ENCODE results near the gene XRN1.
"Not testable (repeated sequence)": the region's sequence is repeated elsewhere in the genome, so short reads cannot be mapped to it uniquely, and the experiment has no call there.

Gene XRN1

GRCh38 chr3:142319094-142319493, 128.7 kb downstream of the XRN1 start:
- Histone ChIP-seq H3K27me3 (ENCODE audit: low read length) (no peaks in the 10 kb centered on the region), H2AFZ (ENCODE audit: low read depth, low read length, severe bottlenecking) (no peak overlapping the region), H4K20me1 (ENCODE audit: low read depth, low read length) (no peaks in the 10 kb centered on the region), H3F3A (ENCODE audit: insufficient read depth) (no peaks in the 10 kb centered on the region), H3K36me3 (ENCODE audit: low read length) (0 out of 2 replicates have a peak, but pooled peaks cover 2% of the 10 kb centered on the region), H3K79me2 (ENCODE audit: insufficient read depth, low read length) (no peaks in the 10 kb centered on the region), H3K4me2 (ENCODE audit: low read depth, low read length, poor library complexity, severe bottlenecking) (no peak overlapping the region), H3K27ac (ENCODE audit: low read depth, low read length) (no peak overlapping the region), H3K9ac (ENCODE audit: low read length) (no peak overlapping the region), H3K9me2 (replicated peaks; ENCODE audit: insufficient read depth, low read length) (no peaks in the 10 kb centered on the region), H3K4me3 (ENCODE audit: insufficient read depth, low read length, poor library complexity, severe bottlenecking) (no peak overlapping the region), H3K9me3 (ENCODE audit: insufficient read depth, low read length) (no peaks in the 10 kb centered on the region)
- TF ChIP-seq CTCF (IDR thresholded peaks at IDR 0.05; ENCODE audit: insufficient read depth, low read length, poor library complexity, severe bottlenecking) (no peak), EZH2phosphoT487 (conservative IDR thresholded peaks at IDR 0.05; ENCODE audit: low read length) (no peak)

- Histone ChIP-seq H3K9me3 (ENCODE audit: insufficient read depth, low read length) (no peaks in the 10 kb centered on the region), H3K79me2 (ENCODE audit: insufficient read depth, low read length) (no peaks in the 10 kb centered on the region), H3K4me2 (ENCODE audit: low read depth, low read length, poor library complexity, severe bottlenecking) (no peak overlapping the region), H4K20me1 (ENCODE audit: low read depth, low read length) (no peaks in the 10 kb centered on the region), H3K4me3 (ENCODE audit: insufficient read depth, low read length, poor library complexity, severe bottlenecking) (no peak overlapping the region), H3K27ac (ENCODE audit: low read depth, low read length) (no peak overlapping the region), H3F3A (ENCODE audit: insufficient read depth) (no peaks in the 10 kb centered on the region), H3K27me3 (ENCODE audit: low read length) (no peaks in the 10 kb centered on the region), H2AFZ (ENCODE audit: low read depth, low read length, severe bottlenecking) (no peak overlapping the region), H3K9me2 (replicated peaks; ENCODE audit: insufficient read depth, low read length) (no peaks in the 10 kb centered on the region), H3K36me3 (ENCODE audit: low read length) (0 out of 2 replicates have a peak, but pooled peaks cover 2% of the 10 kb centered on the region), H3K9ac (ENCODE audit: low read length) (no peak overlapping the region)
- TF ChIP-seq EZH2phosphoT487 (conservative IDR thresholded peaks at IDR 0.05; ENCODE audit: low read length): no peak
- TF ChIP-seq CTCF (IDR thresholded peaks at IDR 0.05; ENCODE audit: insufficient read depth, low read length, poor library complexity, severe bottlenecking): no peak
Observed at GRCh38 chr3:142318331-142318730, 129.5 kb downstream of the XRN1 start.

- not testable (repeated sequence) for H3K27ac ChIP-seq (ENCODE audit: low read depth, low read length); H3K4me2 ChIP-seq (ENCODE audit: low read depth, low read length, poor library complexity, severe bottlenecking); H3K36me3 ChIP-seq (ENCODE audit: low read length)
Observed at GRCh38 chr3:142315978-142316388, 131.9 kb downstream of the XRN1 start.

GRCh38 chr3:142315083-142315482, 132.8 kb downstream of the XRN1 start:
- Histone ChIP-seq H3K27me3 (ENCODE audit: low read length) (no peaks in the 10 kb centered on the region), H3K4me3 (ENCODE audit: insufficient read depth, low read length, poor library complexity, severe bottlenecking) (no peak overlapping the region), H2AFZ (ENCODE audit: low read depth, low read length, severe bottlenecking) (no peak overlapping the region), H3K9ac (ENCODE audit: low read length) (no peak overlapping the region), H4K20me1 (ENCODE audit: low read depth, low read length) (no peaks in the 10 kb centered on the region), H3K79me2 (ENCODE audit: insufficient read depth, low read length) (no peaks in the 10 kb centered on the region), H3K9me2 (replicated peaks; ENCODE audit: insufficient read depth, low read length) (no peaks in the 10 kb centered on the region), H3F3A (ENCODE audit: insufficient read depth) (no peaks in the 10 kb centered on the region), H3K36me3 (ENCODE audit: low read length) (no peaks in the 10 kb centered on the region), H3K27ac (ENCODE audit: low read depth, low read length) (no peak overlapping the region), H3K9me3 (ENCODE audit: insufficient read depth, low read length) (no peaks in the 10 kb centered on the region), H3K4me2 (ENCODE audit: low read depth, low read length, poor library complexity, severe bottlenecking) (no peak overlapping the region)
- TF ChIP-seq CTCF (IDR thresholded peaks at IDR 0.05; ENCODE audit: insufficient read depth, low read length, poor library complexity, severe bottlenecking) (no peak), EZH2phosphoT487 (conservative IDR thresholded peaks at IDR 0.05; ENCODE audit: low read length) (no peak)

More at GRCh38 chr3:142315978-142316388, 131.9 kb downstream of the XRN1 start:
- not testable (repeated sequence) for H3K27me3 ChIP-seq (ENCODE audit: low read length); H2AFZ ChIP-seq (ENCODE audit: low read depth, low read length, severe bottlenecking); H3K9me2 ChIP-seq (replicated peaks; ENCODE audit: insufficient read depth, low read length); H3K9me3 ChIP-seq (ENCODE audit: insufficient read depth, low read length); H3K9ac ChIP-seq (ENCODE audit: low read length); H3K79me2 ChIP-seq (ENCODE audit: insufficient read depth, low read length); H3K4me3 ChIP-seq (ENCODE audit: insufficient read depth, low read length, poor library complexity, severe bottlenecking); H3F3A ChIP-seq (ENCODE audit: insufficient read depth); H4K20me1 ChIP-seq (ENCODE audit: low read depth, low read length)

Data from SU-DHL-6 (cell line).